ENCODE results near the gene METTL23.

The METTL23 gene

DNA sequence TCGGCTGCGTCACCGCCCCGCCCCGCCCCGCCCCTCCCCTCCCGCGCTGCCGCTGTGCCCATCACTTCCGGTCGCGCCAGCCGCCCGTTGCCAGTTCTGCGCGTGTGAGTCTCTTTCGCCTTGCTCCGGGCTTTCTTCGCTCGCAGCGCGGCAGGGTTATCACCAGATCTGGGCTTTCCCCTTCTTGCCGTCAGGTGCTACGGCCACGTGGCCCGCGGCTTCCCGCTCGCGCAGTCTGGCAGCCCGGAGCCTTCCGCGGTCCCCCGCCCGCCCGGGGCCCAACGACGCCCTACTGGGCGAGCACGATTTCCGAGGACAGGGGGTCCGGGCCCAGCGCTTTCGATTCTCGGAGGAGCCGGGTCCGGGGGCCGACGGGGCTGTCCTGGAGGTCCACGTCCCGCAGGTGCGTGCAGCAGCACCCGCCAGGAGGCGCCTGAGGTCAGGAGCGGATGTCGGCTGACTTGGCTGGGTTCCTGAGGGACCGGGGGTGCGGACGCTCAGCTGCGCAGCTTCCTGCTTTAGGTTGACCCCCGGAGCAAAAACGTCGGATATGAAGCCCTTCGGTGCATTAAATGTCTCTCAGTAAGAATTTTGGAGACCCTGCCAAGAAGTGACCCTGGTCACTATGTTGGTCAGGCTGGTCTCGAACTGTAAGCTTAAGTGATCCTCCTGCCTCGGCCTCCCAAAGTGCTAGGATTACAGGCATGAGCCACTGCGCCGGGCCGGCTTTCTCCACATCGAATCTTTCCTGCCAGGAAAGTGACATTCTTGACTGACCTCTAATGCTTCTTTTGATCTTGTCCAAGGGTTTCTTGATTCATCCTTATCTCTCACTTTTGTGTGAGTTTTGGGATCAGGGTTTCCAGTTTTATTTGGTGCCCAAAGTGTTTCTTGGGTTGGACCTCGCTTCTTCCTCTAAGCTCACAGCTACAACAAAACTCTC, at the start of gene METTL23:
METTL23 (plus strand) TSS at position 64 of the 943 bp plus-strand sequence. CDS start 2,872 bp downstream, outside the sequence.
- no peak for DNase-seq

DNA sequence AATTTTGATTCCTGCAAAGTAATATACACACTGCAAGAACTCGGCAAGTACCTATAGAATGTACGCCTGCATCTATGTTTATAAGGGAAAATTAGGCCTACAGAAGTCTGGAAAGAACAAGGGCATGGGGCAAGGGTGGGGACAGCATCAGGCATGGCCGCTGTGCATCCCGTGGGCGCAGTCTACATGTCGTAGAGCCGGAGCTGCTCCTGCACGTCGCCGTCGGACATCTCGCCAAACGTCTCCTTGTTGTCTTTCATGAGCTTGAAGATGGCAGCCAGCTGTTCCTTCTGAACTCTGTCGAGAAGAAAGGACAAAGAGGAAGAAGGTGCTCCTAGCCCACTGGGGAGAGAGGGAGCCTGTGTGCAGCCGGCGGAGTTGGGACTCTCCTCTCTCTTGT, 49.2 kb upstream of the METTL23 start:
- no peak for DNase-seq

DNA sequence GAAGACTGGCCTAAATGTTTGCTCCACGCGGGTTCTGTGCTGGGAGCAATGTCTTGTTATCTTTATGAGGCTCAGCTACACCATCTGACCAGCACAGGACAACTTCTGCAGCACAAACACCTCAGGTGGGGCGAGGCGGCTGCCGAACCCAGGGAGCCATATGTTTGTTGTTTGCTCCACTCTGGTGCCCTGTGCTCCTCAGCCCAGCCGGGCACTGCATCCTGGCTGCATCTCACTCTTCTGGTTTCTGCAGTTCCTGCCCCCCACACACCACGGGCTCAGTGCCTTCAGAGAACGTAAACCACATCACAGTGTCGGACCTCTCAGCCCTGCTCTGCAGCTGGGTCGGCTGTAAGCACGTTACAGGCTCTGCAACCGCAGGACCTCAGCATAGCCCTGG, 48.3 kb upstream of the METTL23 start:
- no peak for DNase-seq

- no peak for DNase-seq
These were observed 47.4 kb upstream of the METTL23 start for GRCh38 chr17:76679239-76679638.

DNA sequence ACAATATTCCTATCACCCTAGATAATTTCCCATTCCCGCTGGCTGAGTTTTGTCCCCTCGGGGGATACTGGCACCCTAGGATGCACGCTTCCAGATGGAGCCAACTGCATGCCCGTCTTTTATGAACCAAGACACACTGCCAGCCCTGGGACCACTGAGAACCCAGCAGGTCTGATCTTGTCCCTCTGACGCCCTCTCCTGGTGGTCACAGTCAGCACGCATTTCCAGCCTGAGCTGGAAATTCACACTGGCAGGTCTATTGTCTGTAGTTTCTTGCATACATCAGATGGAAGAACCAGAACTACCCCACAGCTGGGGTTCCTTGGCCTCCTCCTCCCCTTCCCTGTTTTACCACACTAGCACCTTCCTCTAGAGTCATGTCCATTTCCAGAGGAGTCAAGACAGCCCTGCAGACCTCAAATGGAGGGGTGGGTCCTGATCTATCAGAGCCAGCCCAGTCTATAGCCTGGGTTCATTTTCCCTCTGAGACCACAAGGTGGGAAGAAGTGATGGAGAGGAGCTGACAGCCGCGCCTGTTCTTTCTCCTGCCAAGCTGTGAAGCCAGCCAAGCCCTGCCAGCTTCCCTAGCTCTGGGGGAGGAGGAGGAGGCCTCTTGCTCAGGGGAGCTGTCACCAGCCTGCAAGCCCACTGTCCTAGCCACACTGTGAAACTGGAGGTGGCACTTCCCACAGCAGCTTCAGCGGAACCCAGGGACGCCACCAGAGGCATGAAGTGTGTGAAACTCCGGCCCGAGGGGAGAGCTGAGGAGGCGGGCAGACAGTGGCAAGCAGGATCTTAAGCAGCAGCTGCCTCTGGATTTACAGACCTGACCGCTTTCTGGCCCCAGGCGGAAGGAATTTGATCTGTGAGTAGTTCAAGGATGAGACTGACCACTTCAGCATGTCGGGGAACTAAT, 45.2 kb upstream of the METTL23 start:
- DNase-seq = peak; percentile 68

GRCh38 chr17:76682296-76682695, 44.3 kb upstream of the METTL23 start:
- DNase-seq = no peak

GRCh38 chr17:76683011-76683755, 43.5 kb upstream of the METTL23 start:
- DNase-seq = peak; percentile 24

DNA sequence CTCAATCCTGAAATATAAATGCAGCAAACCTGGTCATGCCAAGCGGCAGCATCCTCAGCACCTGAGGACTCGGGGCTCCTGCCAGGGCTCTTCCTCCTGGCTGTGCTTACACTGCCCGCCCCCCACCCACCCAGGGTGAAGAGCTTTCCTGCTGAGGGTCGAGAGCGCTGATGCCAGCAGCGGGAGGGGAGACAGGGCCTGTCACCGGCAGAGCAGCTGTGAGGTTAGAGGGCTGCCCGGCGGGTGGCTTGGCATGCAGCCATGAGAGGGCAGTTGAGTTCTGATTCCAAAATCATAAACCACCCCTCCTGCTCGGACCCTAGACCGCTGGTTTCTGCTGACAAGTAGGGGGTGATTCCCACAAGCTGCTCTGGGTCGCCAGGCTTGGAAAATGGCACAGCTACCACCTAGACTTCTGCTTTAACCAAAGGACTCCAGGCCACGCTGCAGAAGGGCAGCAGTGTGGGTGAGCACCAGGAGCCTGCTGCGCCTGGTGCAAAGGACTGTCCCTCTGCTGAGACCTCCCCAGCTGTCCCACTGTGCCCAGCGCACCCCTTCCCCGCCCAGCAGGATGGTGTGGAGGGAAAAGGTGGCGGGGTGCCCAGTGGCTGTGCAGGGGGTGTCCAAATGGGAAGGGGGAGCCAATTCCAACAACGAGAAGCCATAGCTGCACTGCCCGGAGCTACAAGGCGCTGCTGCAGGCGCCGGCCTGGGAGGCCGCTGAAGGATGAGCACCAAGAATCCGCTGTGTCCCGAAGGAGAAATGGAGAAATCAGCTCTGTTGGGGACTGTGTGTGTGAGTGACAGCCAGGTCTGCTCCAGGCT, 42.5 kb upstream of the METTL23 start:
- DNase-seq = no peak

GRCh38 chr17:76684756-76685155, 41.9 kb upstream of the METTL23 start:
- DNase-seq = no peak

DNA sequence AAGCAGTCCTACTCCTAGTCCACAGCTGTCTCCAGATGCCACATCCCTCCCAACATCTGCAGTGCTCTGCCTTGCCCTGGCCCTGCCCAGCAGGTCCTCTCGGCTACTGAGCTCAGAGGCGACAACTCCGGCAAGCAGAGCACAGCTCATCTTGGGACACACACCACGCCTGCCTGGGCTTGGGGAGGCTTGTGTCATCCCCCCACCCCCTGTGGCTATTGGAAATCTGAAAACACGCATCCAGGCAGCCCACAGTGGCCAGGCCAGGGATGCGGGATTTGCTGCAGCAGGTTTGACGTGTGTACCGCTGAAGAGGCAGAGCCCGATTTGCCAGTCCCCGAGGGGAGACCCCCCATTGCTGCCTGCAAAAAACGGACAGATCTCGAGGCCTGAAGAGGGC, 41.3 kb upstream of the METTL23 start:
- no peak for DNase-seq

- DNase-seq = no peak
These were observed 40.8 kb upstream of the METTL23 start for GRCh38 chr17:76685846-76686245.

GRCh38 chr17:76686538-76687297, 39.9 kb upstream of the METTL23 start:
- DNase-seq = no peak

GRCh38 chr17:76687298-76688164, 39.1 kb upstream of the METTL23 start:
- DNase-seq = no peak

DNA sequence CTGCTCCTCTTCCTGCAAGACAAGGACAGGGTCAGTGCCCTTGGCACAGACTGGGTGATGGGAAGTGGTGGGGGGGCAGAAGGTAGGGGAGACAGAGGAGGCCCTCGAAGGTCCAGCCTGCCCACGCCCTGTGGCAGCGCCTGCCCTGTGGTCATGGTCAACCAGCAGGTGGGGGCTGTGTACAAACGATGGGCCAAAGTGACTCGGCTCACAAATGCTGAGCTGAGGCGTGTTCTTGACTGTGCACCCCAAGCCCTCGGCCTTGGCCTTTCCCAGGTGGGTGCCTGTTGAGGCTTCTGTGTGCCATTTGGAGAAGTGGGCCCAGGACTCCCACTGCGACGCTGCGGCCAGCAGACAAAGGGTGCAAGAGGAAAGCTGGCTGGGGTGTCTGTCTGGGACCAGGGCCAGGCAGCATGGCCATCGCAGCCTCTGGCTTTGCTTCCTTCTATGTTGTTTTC, 38.4 kb upstream of the METTL23 start:
- DNase-seq = no peak

- no peak for DNase-seq
These were observed 36.8 kb upstream of the METTL23 start for GRCh38 chr17:76689859-76690258.

DNA sequence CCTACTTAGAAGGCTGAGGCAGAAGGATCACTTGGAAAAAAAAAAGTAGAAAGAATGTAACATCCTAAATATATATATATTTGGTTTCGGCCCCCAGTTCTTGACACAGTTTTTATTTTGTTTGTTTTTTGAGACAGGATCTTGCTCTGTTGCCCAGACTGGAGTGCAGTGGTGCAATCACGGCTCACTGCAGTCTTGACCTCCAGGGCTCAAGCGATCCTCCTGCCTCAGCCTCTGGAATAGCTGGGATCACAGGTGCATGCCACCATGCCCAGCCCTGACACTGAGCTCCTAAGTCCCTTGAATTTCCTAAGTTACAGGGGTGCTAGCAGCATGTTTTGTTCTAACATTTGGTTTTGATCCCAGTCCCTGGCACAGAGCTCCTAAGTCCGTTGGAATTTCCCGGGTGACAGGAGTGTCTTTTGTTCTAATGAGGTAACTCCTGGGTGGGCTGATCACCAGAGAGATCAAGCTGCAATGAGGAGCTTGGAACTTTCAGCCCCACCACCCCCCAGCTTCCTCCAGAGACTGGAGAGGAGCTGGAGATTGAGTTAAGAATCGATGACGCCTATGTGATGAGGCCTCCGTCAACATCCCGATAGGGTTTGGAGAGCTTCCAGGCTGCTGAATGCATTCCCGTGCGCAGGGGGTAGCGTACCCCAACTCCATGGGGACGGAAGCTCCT, 35.9 kb upstream of the METTL23 start:
- DNase-seq = no peak

DNA sequence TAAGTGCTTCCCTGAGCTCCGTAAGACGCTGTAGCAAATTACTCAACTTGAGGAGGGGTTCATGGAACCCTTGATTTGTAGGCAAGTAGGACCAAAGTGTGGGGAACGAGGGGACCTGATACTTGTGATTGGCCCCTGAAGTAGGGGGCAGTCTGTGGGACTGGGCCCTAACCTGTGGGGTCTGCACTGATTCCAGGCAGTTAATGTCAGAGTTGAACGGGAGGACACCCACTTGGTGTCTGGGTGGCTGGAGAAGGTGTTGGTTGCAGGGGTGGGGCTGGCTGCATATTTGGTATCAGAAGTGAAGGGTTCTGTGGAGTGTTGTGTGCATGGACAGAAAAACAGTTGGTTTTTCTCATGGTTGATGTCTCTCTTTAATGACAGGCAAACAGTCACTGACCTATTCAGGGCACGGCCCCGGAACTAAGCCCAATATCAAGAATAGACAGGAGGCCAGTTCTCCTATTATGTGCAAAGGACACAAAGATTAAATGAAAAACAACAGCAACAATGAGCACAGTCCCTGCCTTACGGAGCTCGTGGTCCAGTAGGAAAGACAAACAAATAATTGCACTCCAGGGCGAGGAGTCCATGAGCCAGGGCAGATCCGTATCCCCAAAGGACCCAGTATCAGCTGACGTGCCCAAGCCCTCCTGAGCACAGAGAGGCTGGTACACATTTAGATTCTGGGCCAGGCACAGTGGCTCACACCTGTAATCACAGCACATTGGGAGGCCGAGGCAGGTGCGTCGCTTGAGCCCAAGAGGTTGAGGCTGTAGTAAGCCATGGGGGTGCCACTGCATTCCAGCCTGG, 35.1 kb upstream of the METTL23 start:
- DNase-seq = no peak

DNA sequence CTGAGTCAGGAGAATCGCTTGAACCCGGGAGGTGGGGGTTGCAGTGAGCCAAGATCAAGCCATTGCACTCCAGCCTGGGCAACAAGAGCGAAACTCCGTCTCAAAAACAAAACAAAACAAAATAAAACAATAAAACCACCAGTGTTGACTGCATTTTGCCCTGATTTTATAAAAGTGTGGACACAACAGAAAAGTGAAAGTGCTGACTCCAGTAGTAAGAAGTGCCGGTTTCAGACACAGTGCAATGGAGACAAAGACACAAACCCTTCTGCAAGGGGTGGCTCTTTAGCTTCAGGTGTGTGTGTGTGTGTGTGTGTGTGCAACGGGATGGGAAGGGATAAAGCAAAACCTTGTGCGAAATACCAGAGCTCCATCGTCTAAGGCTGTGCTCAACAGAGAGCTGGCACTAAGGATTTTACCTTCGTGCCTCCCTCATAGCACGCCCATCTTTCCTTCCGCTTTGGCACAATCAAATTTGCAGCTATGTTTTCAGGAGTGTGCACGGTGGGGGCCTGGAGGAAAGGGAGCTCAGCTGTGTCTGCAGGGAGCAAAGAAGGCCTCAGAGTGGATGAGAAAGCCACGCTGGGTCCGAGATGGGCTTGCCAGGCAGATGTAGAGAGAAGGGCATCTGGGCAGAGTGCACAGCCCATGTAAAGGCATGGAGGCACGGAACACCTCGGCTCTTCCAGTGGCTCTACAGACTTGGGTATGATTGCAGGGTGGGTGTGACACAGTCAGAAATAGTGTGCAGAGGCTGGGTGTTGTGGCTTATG, 31.4 kb upstream of the METTL23 start:
- DNase-seq = no peak
